DMS79 (cell line): ENCODE data around the gene GSTK1.
"Not testable (repeated sequence)": the region's sequence is repeated elsewhere in the genome, so short reads cannot be mapped to it uniquely, and the experiment has no call there.

Experiments used
- DNase-seq: peaks from one replicate; lab custom pipeline; 2025; lab: John Stamatoyannopoulos, UW

The GSTK1 gene

GRCh38 chr7:143271240-143271639 lies 8.0 kb downstream of the GSTK1 start:
- DNase-seq, result no peak

GRCh38 chr7:143272871-143273270 lies 9.6 kb downstream of the GSTK1 start:
- no peak for DNase-seq

GRCh38 chr7:143279186-143280098 lies 16.2 kb downstream of the GSTK1 start:
- no peak for DNase-seq

GRCh38 chr7:143280160-143280559 lies 16.9 kb downstream of the GSTK1 start:
- DNase-seq, result no peak

- DNase-seq, result no peak
Observed at GRCh38 chr7:143280566-143280965, 17.3 kb downstream of the GSTK1 start.

- DNase-seq, result no peak
Observed at GRCh38 chr7:143281529-143281928, 18.3 kb downstream of the GSTK1 start.

- DNase-seq, result no peak
Observed at GRCh38 chr7:143282124-143282523, 18.9 kb downstream of the GSTK1 start.

GRCh38 chr7:143283381-143283780 lies 20.1 kb downstream of the GSTK1 start:
- DNase-seq, result no peak

- DNase-seq, result no peak
Observed at GRCh38 chr7:143284591-143285469, 21.6 kb downstream of the GSTK1 start, which contains the start of gene TMEM139. TSS of gene TMEM139 (plus strand) at chr7:143284958. CDS start at chr7:143285958, 1,000 bp downstream.

GRCh38 chr7:143285470-143285778 lies 22.2 kb downstream of the GSTK1 start:
- DNase-seq, result no peak

- DNase-seq, result no peak
Observed at GRCh38 chr7:143285806-143286521, 22.7 kb downstream of the GSTK1 start.

- DNase-seq, result no peak
Observed at GRCh38 chr7:143286522-143286890, 23.3 kb downstream of the GSTK1 start.

GRCh38 chr7:143287339-143287934 lies 24.2 kb downstream of the GSTK1 start:
- no peak for DNase-seq

GRCh38 chr7:143287935-143288826 lies 24.9 kb downstream of the GSTK1 start, which contains the start of gene CASP2:
TSS of gene CASP2 (plus strand) at chr7:143288351. CDS start at chr7:143288456, 105 bp downstream.
- DNase-seq, result peak; percentile 97

GRCh38 chr7:143288836-143289235 lies 25.6 kb downstream of the GSTK1 start:
- no peak for DNase-seq

GRCh38 chr7:143289421-143289820 lies 26.2 kb downstream of the GSTK1 start:
- no peak for DNase-seq

- DNase-seq, result not testable (repeated sequence)
Observed at GRCh38 chr7:143289888-143290287, 26.6 kb downstream of the GSTK1 start.

GRCh38 chr7:143290293-143290692 lies 27.1 kb downstream of the GSTK1 start:
- DNase-seq, result no peak

GRCh38 chr7:143292876-143293275 lies 29.6 kb downstream of the GSTK1 start:
- DNase-seq, result no peak

- DNase-seq, result no peak
Observed at GRCh38 chr7:143295870-143296269, 32.6 kb downstream of the GSTK1 start.

GRCh38 chr7:143296686-143297085 lies 33.4 kb downstream of the GSTK1 start:
- no peak for DNase-seq
